BJ (cell line): ENCODE results near the gene PRAMEF18. TPM values are rescaled to one million over a fixed set of nuclear protein-coding genes. Genes with fewer than 3 reads are reported as not detected.
"Not testable (repeated sequence)": the region's sequence is repeated elsewhere in the genome, so short reads cannot be mapped to it uniquely, and the experiment has no call there.

Source experiments
- CTCF ChIA-PET: fragments of 350-600 bp; formaldehyde crosslinking; extraction: SDS; loops from one replicate; lab custom pipeline; 2021; ENCODE audit warnings: antibody characterized with exemption, inconsistent platforms; lab: Yijun Ruan, JAX
- POLR2A ChIA-PET: fragments of 300-600 bp; sonication (Branson Sonifier 250); formaldehyde crosslinking; extraction: SDS; loops from one replicate; lab custom pipeline; 2021; ENCODE audit warnings: antibody characterized with exemption; lab: Charles Lee
- DNase-seq: peaks from one replicate; pipeline ENCODE4 v3.0.0-alpha.2; 2011; ENCODE audit warnings: low read depth
- H3K27me3 ChIP-seq: 2 replicates; pipeline ENCODE4 v1.6.0; 2011; ENCODE audit warnings: low read length; ENCODE audit not compliant: control insufficient read depth, insufficient read depth
- H3K36me3 ChIP-seq: 2 replicates; pipeline ENCODE4 v1.5.1; 2011; ENCODE audit warnings: low read length; ENCODE audit not compliant: control insufficient read depth, insufficient read depth
- H3K4me3 ChIP-seq: 2 replicates; pipeline ENCODE4 v1.5.1; 2011; ENCODE audit warnings: low read depth, mild to moderate bottlenecking, control low read depth, low read length
- CTCF ChIP-seq: IDR thresholded peaks from 2 replicates; pipeline ENCODE4 v1.5.1; 2011; ENCODE audit warnings: low read depth, mild to moderate bottlenecking, control low read depth, inconsistent platforms, low read length, moderate library complexity; ENCODE audit not compliant: insufficient read depth
- polyA plus RNA-seq: library from polyadenylated mRNA; depleted of rRNA; stranded (reverse); fragments of >200 nt; gene quantifications from 2 replicates; pipeline ENCODE4 v1.2.3, GENCODE V29; 2011

Gene PRAMEF18
- polyA plus RNA-seq, 1 experiment, result not detected

GRCh38 chr1:13230601-13231000 is 4.6 kb upstream of the PRAMEF18 start:
- DNase-seq, H3K27me3 ChIP-seq, H3K36me3 ChIP-seq, CTCF ChIA-PET, H3K4me3 ChIP-seq, POLR2A ChIA-PET: not testable (repeated sequence)

DNA sequence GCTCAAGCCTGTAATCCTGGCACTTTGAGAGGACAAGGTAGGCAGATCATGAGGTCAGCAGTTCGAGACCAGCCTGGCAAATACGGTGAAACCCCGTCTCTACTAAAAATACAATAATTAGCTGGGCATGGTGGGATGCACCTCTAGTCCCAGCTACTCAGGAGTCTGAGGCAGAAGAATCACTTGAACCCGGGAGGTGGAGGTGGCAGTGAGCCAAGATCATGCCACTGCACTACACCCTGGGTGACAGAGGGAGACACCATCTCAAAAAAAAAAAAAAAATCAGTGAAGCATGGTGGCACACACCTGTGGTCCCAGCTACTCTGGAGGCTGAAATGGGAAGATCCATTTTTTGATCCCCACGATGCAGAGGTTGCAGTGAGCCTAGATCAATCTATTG is 4.1 kb upstream of the PRAMEF18 start:
- H3K36me3 ChIP-seq, CTCF ChIA-PET, H3K4me3 ChIP-seq, POLR2A ChIA-PET, DNase-seq, H3K27me3 ChIP-seq: not testable (repeated sequence)

- POLR2A ChIA-PET, result no interaction called here
- no peak for TF ChIP-seq CTCF
- Histone ChIP-seq H3K36me3 (no peaks in the 10 kb centered on the region), H3K27me3 (no peaks in the 10 kb centered on the region), H3K4me3 (no peak overlapping the region)
- CTCF ChIA-PET, result no interaction called here
- DNase-seq, result no peak
Measured at GRCh38 chr1:13228343-13228781, 2.4 kb upstream of the PRAMEF18 start.

DNA sequence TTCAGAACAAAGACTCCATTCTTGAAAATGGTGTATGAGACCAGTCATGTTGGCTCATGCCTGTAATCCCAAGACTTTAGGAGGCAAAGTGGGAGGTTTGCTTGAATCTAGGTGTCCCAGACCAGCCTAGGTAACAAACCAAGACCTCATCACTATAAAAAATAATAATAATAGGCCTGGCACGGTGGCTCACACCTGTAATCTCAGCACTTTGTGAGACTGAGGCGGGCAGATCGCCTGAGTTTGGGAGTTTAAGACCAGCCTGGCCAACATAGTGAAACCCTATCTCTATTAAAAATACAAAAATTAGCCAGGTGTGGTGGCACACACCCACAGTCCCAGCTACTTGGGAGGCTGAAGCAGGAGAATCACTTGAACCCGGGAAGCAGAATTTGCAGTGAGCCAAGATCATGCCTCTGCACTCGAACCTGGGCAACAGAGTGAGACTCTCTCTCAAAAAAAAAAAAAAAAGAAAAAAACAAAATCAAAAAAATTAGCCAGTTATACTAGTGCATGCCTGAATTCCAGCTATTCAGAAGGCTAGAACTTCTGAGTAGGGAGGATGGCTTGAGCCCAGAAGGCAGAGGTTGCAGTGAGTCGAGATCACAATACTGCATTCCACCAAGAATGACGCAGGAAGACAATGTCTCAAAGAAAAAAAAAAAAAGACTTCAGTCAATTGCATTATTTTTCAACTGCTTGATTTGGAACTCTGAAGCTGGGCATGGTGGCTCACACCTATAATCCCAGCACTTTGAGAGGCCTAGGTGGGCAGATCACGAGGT is 1.5 kb upstream of the PRAMEF18 start:
- H3K27me3 ChIP-seq, H3K4me3 ChIP-seq, DNase-seq, H3K36me3 ChIP-seq, POLR2A ChIA-PET, CTCF ChIA-PET: not testable (repeated sequence)

DNA sequence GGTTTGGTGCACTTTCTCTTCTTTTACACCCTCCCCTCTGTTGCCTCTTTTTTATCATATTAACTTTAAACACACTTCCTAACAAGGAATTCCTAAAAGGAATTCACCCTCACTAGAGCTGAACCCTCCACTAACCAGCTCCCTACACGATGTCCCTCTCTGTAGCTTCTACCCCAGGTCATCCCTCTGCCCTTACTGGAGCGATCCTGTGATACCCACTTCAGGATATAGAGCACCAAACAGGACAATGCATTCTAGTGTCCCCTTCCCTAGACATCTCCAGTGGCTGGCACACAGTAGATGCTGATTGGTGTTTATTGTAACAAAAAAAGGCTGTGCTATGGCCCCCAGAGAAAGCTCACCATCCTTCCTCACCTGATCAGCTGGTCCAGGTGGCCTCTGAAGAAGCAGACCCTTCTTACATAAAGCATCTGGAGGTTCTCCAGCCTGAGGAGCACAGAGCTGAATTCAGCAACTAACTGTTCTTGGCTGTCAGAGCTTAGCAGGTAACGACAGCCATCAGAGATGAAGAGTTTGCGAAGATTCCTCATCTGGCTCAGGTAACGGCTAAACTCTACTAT is 1.4 kb downstream of the PRAMEF18 start:
- ChIA-PET POLR2A (no interaction called here), CTCF (no interaction called here)
- Histone ChIP-seq H3K27me3 (no peaks in the 10 kb centered on the region), H3K4me3 (no peak overlapping the region), H3K36me3 (no peaks in the 10 kb centered on the region)
- DNase-seq, result no peak
- TF ChIP-seq CTCF, result no peak

GRCh38 chr1:13222788-13223187 is 3.2 kb downstream of the PRAMEF18 start:
- H3K27me3 ChIP-seq, CTCF ChIA-PET, DNase-seq, H3K4me3 ChIP-seq, H3K36me3 ChIP-seq, POLR2A ChIA-PET: not testable (repeated sequence)

- DNase-seq, POLR2A ChIA-PET, H3K27me3 ChIP-seq, H3K36me3 ChIP-seq, CTCF ChIA-PET, H3K4me3 ChIP-seq: not testable (repeated sequence)
Measured at GRCh38 chr1:13219203-13219602, 6.8 kb downstream of the PRAMEF18 start.

DNA sequence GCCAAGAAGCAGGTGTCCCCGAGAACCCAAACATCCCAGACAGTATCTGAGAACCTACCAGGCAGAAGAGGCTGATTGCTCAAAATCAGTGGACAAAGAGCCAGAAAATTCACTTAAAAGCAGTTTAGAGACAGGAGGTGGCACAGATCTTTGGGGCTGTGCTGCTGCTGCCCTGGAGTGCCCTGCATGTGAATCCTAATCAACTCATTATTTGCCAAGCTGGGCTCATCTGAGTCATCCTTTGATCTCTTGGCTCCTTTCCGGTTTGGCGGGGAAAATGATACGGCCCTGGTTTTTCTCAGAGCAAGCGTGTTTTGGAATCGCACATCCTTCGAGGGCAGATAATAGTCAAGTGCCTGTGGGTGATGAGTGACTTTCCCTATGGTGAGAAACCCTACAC is 9.3 kb downstream of the PRAMEF18 start:
- DNase-seq, H3K4me3 ChIP-seq, CTCF ChIA-PET, H3K27me3 ChIP-seq, POLR2A ChIA-PET, H3K36me3 ChIP-seq: not testable (repeated sequence)

DNA sequence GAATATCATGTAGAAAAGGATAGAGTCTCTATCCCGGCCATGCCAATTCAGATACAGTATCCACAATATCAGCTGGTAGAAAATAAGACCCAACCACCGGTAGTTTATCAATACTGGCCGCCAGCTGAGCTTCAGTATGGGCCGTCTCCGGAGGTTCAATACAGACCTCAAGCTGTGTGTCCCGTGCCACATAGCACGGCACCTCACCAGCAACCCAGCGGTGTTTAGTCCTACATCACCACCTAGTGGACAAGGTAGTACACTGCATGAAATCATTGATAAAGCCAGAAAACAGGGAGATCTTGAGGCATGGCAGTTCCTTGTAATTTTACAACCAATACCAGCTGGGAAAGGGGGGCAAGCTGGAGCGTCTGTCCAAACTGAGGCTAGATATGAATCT is 17.2 kb downstream of the PRAMEF18 start:
- H3K4me3 ChIP-seq, H3K27me3 ChIP-seq, CTCF ChIA-PET, H3K36me3 ChIP-seq, POLR2A ChIA-PET, DNase-seq: not testable (repeated sequence)

GRCh38 chr1:13201309-13201708 is 24.6 kb downstream of the PRAMEF18 start, which contains the start of gene PRAMEF13:
PRAMEF13 (minus strand) TSS chr1:13201409; CDS start chr1:13199589, 1,820 bp downstream.
- CTCF ChIA-PET, H3K36me3 ChIP-seq, H3K4me3 ChIP-seq, POLR2A ChIA-PET, H3K27me3 ChIP-seq, DNase-seq: not testable (repeated sequence)
